ENCODE data around the gene DNAJC30.
A peak's percentile ranks its signal among the peaks of the same experiment; 100 is the strongest.
"Not testable (repeated sequence)": the region's sequence is repeated elsewhere in the genome, so short reads cannot be mapped to it uniquely, and the experiment has no call there.

DNAJC30 gene

GRCh38 chr7:73722785-73723184 is 39.5 kb upstream of the DNAJC30 start:
- DNase-seq (ENCODE audit: low read depth, low spot score), result no peak
- Histone ChIP-seq H3K36me3 (ENCODE audit: insufficient read depth, insufficient read length, low read length) (no peaks in the 10 kb centered on the region), H3K4me1 (ENCODE audit: insufficient read depth, insufficient read length) (peaks cover 3% of the 10 kb centered on the region), H3K27me3 (ENCODE audit: insufficient read depth, insufficient read length) (peaks cover 16% of the 10 kb centered on the region), H3K9ac (ENCODE audit: insufficient read length, low read depth) (no peak overlapping the region), H3K4me3 (ENCODE audit: insufficient read length, low read depth) (no peak overlapping the region), H3K9me3 (ENCODE audit: insufficient read depth, low read length) (no peaks in the 10 kb centered on the region)
- no peak for TF ChIP-seq YY1 (IDR thresholded peaks at IDR 0.05; ENCODE audit: insufficient read depth, insufficient read length)
- no peak for TF ChIP-seq ZNF274 (IDR thresholded peaks at IDR 0.05; ENCODE audit: low read depth, low read length)

GRCh38 chr7:73722182-73722581 is 38.9 kb upstream of the DNAJC30 start:
- DNase-seq (ENCODE audit: low read depth, low spot score); H3K9ac ChIP-seq (ENCODE audit: insufficient read length, low read depth); H3K4me1 ChIP-seq (ENCODE audit: insufficient read depth, insufficient read length): not testable (repeated sequence)

GRCh38 chr7:73721377-73721817 is 38.1 kb upstream of the DNAJC30 start:
- Histone ChIP-seq H3K4me1 (ENCODE audit: insufficient read depth, insufficient read length) (peaks cover 5% of the 10 kb centered on the region), H3K27me3 (ENCODE audit: insufficient read depth, insufficient read length) (peaks cover 16% of the 10 kb centered on the region), H3K9ac (ENCODE audit: insufficient read length, low read depth) (no peak overlapping the region), H3K4me3 (ENCODE audit: insufficient read length, low read depth) (no peak overlapping the region), H3K36me3 (ENCODE audit: insufficient read depth, insufficient read length, low read length) (no peaks in the 10 kb centered on the region), H3K9me3 (ENCODE audit: insufficient read depth, low read length) (no peaks in the 10 kb centered on the region)
- TF ChIP-seq YY1 (IDR thresholded peaks at IDR 0.05; ENCODE audit: insufficient read depth, insufficient read length) (no peak), ZNF274 (IDR thresholded peaks at IDR 0.05; ENCODE audit: low read depth, low read length) (no peak), SUZ12 (IDR thresholded peaks at IDR 0.05; ENCODE audit: extremely low read depth, insufficient read depth, insufficient read length) (no peak)
- DNase-seq (ENCODE audit: low read depth, low spot score), result no peak

More at GRCh38 chr7:73722182-73722581, 38.9 kb upstream of the DNAJC30 start:
- H3K36me3 ChIP-seq (ENCODE audit: insufficient read depth, insufficient read length, low read length); H3K9me3 ChIP-seq (ENCODE audit: insufficient read depth, low read length); H3K4me3 ChIP-seq (ENCODE audit: insufficient read length, low read depth): not testable (repeated sequence)
- H3K27me3 ChIP-seq (ENCODE audit: insufficient read depth, insufficient read length), result peaks cover 16% of the 10 kb centered on the region

GRCh38 chr7:73720443-73720842 is 37.2 kb upstream of the DNAJC30 start:
- not testable (repeated sequence) for H3K4me3 ChIP-seq (ENCODE audit: insufficient read length, low read depth); H3K36me3 ChIP-seq (ENCODE audit: insufficient read depth, insufficient read length, low read length); H3K9ac ChIP-seq (ENCODE audit: insufficient read length, low read depth); DNase-seq (ENCODE audit: low read depth, low spot score); H3K9me3 ChIP-seq (ENCODE audit: insufficient read depth, low read length)
- H3K4me1 ChIP-seq (ENCODE audit: insufficient read depth, insufficient read length), result peaks cover 14% of the 10 kb centered on the region
- peaks cover 16% of the 10 kb centered on the region for H3K27me3 ChIP-seq (ENCODE audit: insufficient read depth, insufficient read length)

GRCh38 chr7:73719806-73720169 is 36.5 kb upstream of the DNAJC30 start:
- Histone ChIP-seq H3K36me3 (ENCODE audit: insufficient read depth, insufficient read length, low read length) (no peaks in the 10 kb centered on the region), H3K9ac (ENCODE audit: insufficient read length, low read depth) (peak overlapping the region; percentile 32), H3K4me1 (ENCODE audit: insufficient read depth, insufficient read length) (peaks cover 14% of the 10 kb centered on the region), H3K27me3 (ENCODE audit: insufficient read depth, insufficient read length) (peaks cover 16% of the 10 kb centered on the region), H3K4me3 (ENCODE audit: insufficient read length, low read depth) (peak overlapping the region; percentile 18), H3K9me3 (ENCODE audit: insufficient read depth, low read length) (no peaks in the 10 kb centered on the region)
- TF ChIP-seq ZNF274 (IDR thresholded peaks at IDR 0.05; ENCODE audit: low read depth, low read length) (no peak), SUZ12 (IDR thresholded peaks at IDR 0.05; ENCODE audit: extremely low read depth, insufficient read depth, insufficient read length) (no peak), YY1 (IDR thresholded peaks at IDR 0.05; ENCODE audit: insufficient read depth, insufficient read length) (no peak)
- no peak for DNase-seq (ENCODE audit: low read depth, low spot score)

- DNase-seq (ENCODE audit: low read depth, low spot score), result no peak
- no peak for TF ChIP-seq YY1 (IDR thresholded peaks at IDR 0.05; ENCODE audit: insufficient read depth, insufficient read length)
- no peak for TF ChIP-seq ZNF274 (IDR thresholded peaks at IDR 0.05; ENCODE audit: low read depth, low read length)
- no peak for TF ChIP-seq SUZ12 (IDR thresholded peaks at IDR 0.05; ENCODE audit: extremely low read depth, insufficient read depth, insufficient read length)
- Histone ChIP-seq H3K4me3 (ENCODE audit: insufficient read length, low read depth) (peak within 1 kb of the TSS; percentile 75), H3K4me1 (ENCODE audit: insufficient read depth, insufficient read length) (peaks cover 14% of the 10 kb centered on the region), H3K9ac (ENCODE audit: insufficient read length, low read depth) (peak within 1 kb of the TSS; percentile 83), H3K36me3 (ENCODE audit: insufficient read depth, insufficient read length, low read length) (no peaks in the 10 kb centered on the region), H3K9me3 (ENCODE audit: insufficient read depth, low read length) (no peaks in the 10 kb centered on the region), H3K27me3 (ENCODE audit: insufficient read depth, insufficient read length) (peaks cover 16% of the 10 kb centered on the region)
Observed at GRCh38 chr7:73718905-73719805, 35.9 kb upstream of the DNAJC30 start, which contains the start of gene STX1A. TSS of gene STX1A (minus strand) at chr7:73719669. CDS start at chr7:73719631, 38 bp downstream.

GRCh38 chr7:73718438-73718881 is 35.2 kb upstream of the DNAJC30 start:
- Histone ChIP-seq H3K4me1 (ENCODE audit: insufficient read depth, insufficient read length) (peaks cover 14% of the 10 kb centered on the region), H3K9ac (ENCODE audit: insufficient read length, low read depth) (peak overlapping the region; percentile 83), H3K36me3 (ENCODE audit: insufficient read depth, insufficient read length, low read length) (no peaks in the 10 kb centered on the region), H3K27me3 (ENCODE audit: insufficient read depth, insufficient read length) (peaks cover 16% of the 10 kb centered on the region), H3K9me3 (ENCODE audit: insufficient read depth, low read length) (no peaks in the 10 kb centered on the region), H3K4me3 (ENCODE audit: insufficient read length, low read depth) (peak overlapping the region; percentile 75)
- TF ChIP-seq ZNF274 (IDR thresholded peaks at IDR 0.05; ENCODE audit: low read depth, low read length) (no peak), YY1 (IDR thresholded peaks at IDR 0.05; ENCODE audit: insufficient read depth, insufficient read length) (no peak), SUZ12 (IDR thresholded peaks at IDR 0.05; ENCODE audit: extremely low read depth, insufficient read depth, insufficient read length) (no peak)
- no peak for DNase-seq (ENCODE audit: low read depth, low spot score)

Data from NT2/D1 (cell line).